HCT116 (cell line): Measurements from ENCODE around the gene GLT8D2. TPM values are rescaled to one million over a fixed set of nuclear protein-coding genes. Genes with fewer than 3 reads are reported as not detected.

Source experiments
- ATAC-seq: fragments of 200-7000 bp; cut with Tn5 transposase; 2 replicates; pipeline ENCODE4 v1.9.1; 2020; ENCODE audit warnings: mild to moderate bottlenecking, moderate library complexity
- BruUV-seq: library from RNA; stranded (reverse); fragments of 400-500 nt; replicated peaks from 2 replicates; lab custom pipeline; 2021; lab: Mats Ljungman, UMichigan
- CTCF ChIA-PET: fragments of 300-600 bp; sonication (Branson Sonifier 250); formaldehyde crosslinking; loops from one replicate; lab custom pipeline; 2021; ENCODE audit warnings: antibody characterized with exemption; lab: Charles Lee
- POLR2A ChIA-PET: fragments of 300-600, 350-600 bp; sonication (Branson Sonifier 250); formaldehyde crosslinking; loops from one replicate; lab custom pipeline; 2021; ENCODE audit warnings: antibody characterized with exemption; lab: Charles Lee
- RAD21 ChIA-PET, 2 experiments: fragments of 300-600 bp; sonication (Branson Sonifier 250); formaldehyde crosslinking; loops; one replicate each; lab custom pipeline; 2023; ENCODE audit warnings: low total read pairs in 2 of 2; ENCODE audit not compliant: uncharacterized antibody in 2 of 2, unreplicated experiment in 2 of 2, low non-redundant PET in 1 of 2; lab: Charles Lee
- DNase-seq: peaks from one replicate; pipeline ENCODE4 v3.0.0-alpha.2; 2010; ENCODE audit warnings: low read depth, low spot score
- H2AFZ ChIP-seq: fragments of 200-600 bp; shearing (Covaris generic), sonication (generic); 2 replicates; pipeline ENCODE4 v1.6.1; 2017; ENCODE audit warnings: low read depth, mixed run types, mixed read lengths, antibody characterized with exemption, low read length; ENCODE audit not compliant: poor library complexity, severe bottlenecking
- H3K27ac ChIP-seq: 2 replicates; pipeline ENCODE4 v1.5.1; 2012; ENCODE audit warnings: low read depth, low read length
- H3K27me3 ChIP-seq: fragments of 200-600 bp; sonication (generic); 2 replicates; pipeline ENCODE4 v1.6.1; 2016; ENCODE audit warnings: mixed run types, low read length, mixed read lengths; ENCODE audit not compliant: insufficient read depth
- H3K36me3 ChIP-seq, 2 experiments: fragments of 200-500 bp in 1 of 2; fragments of 200-600 bp in 1 of 2; sonication (Bioruptor generic) in 1 of 2; sonication (generic) in 1 of 2; 2 replicates each; pipeline versions ENCODE4 v1.5.1 to v1.6.1; 2014 to 2016; ENCODE audit warnings: low read length in 2 of 2, inconsistent platforms in 1 of 2, mixed read lengths in 1 of 2, mixed run types in 1 of 2; ENCODE audit not compliant: insufficient read depth in 2 of 2, control insufficient read depth in 1 of 2
- H3K4me1 ChIP-seq, 2 experiments: fragments of 200-600 bp in 1 of 2; sonication (generic) in 1 of 2; 2 replicates each; pipeline versions ENCODE4 v1.5.1 to v1.6.1; 2012 to 2017; ENCODE audit warnings: low read length in 2 of 2, inconsistent platforms in 1 of 2, mild to moderate bottlenecking in 1 of 2, mixed read lengths in 1 of 2, mixed run types in 1 of 2, moderate library complexity in 1 of 2; ENCODE audit not compliant: insufficient read depth in 2 of 2, control insufficient read depth in 1 of 2
- H3K4me2 ChIP-seq: fragments of 200-600 bp; sonication (generic); 2 replicates; pipeline ENCODE4 v1.6.1; 2017; ENCODE audit warnings: mixed run types, low read length, mixed read lengths
- H3K4me3 ChIP-seq, 2 experiments: fragments of 200-600 bp in 1 of 2; sonication (generic) in 1 of 2; replicated peaks in 1 of 2; 2 replicates each; pipeline ENCODE4 v1.5.1; 2011 to 2016; ENCODE audit warnings: low read length in 2 of 2, control low read depth in 1 of 2, low read depth in 1 of 2, mild to moderate bottlenecking in 1 of 2, mixed read lengths in 1 of 2, mixed run types in 1 of 2
- H3K79me2 ChIP-seq: fragments of 200-600 bp; sonication (generic); 2 replicates; pipeline ENCODE4 v1.6.1; 2017; ENCODE audit warnings: mild to moderate bottlenecking, mixed run types, low read length, moderate library complexity, mixed read lengths; ENCODE audit not compliant: insufficient read depth
- H3K9ac ChIP-seq: fragments of 200-600 bp; sonication (generic); 2 replicates; pipeline ENCODE4 v1.6.1; 2016; ENCODE audit warnings: low read length, mixed read lengths
- H3K9me2 ChIP-seq: fragments of 200-600 bp; sonication (generic), shearing (Covaris generic); 2 replicates; pipeline ENCODE4 v1.6.1; 2017; ENCODE audit warnings: mixed run types, mild to moderate bottlenecking, moderate library complexity; ENCODE audit not compliant: insufficient read depth
- H3K9me3 ChIP-seq, 2 experiments: fragments of 200-500 bp in 1 of 2; fragments of 200-600 bp in 1 of 2; sonication (Bioruptor generic) in 1 of 2; sonication (generic) in 1 of 2; 2 replicates each; pipeline ENCODE4 v1.6.1; 2014 to 2017; ENCODE audit warnings: low read length in 2 of 2, mixed read lengths in 2 of 2, inconsistent platforms in 1 of 2, low read depth in 1 of 2, mild to moderate bottlenecking in 1 of 2, mixed run types in 1 of 2, moderate library complexity in 1 of 2; ENCODE audit not compliant: control insufficient read depth in 1 of 2, insufficient read depth in 1 of 2
- H4K20me1 ChIP-seq: fragments of 200-600 bp; sonication (generic), shearing (Covaris generic); 2 replicates; pipeline ENCODE4 v1.6.1; 2017; ENCODE audit warnings: mixed run types, mild to moderate bottlenecking, moderate library complexity; ENCODE audit not compliant: insufficient read depth
- ATF3 ChIP-seq: IDR thresholded peaks from 2 replicates; pipeline ENCODE4 v1.6.1; 2012
- CEBPB ChIP-seq: IDR thresholded peaks from 2 replicates; pipeline ENCODE4 v1.6.1; 2012; ENCODE audit warnings: low read depth
- CTCF ChIP-seq, 3 experiments: fragments of 200-600 bp in 1 of 3; sonication (generic) in 1 of 3; IDR thresholded peaks in 2 of 3; conservative IDR thresholded peaks in 1 of 3; 2 replicates each; pipeline ENCODE4 v1.5.1; 2012 to 2017; ENCODE audit warnings: low read depth in 2 of 3, low read length in 2 of 3, antibody characterized with exemption in 1 of 3, borderline replicate concordance in 1 of 3, control low read depth in 1 of 3, mild to moderate bottlenecking in 1 of 3, mixed read lengths in 1 of 3, mixed run types in 1 of 3, moderate library complexity in 1 of 3; ENCODE audit not compliant: insufficient read depth in 1 of 3
- EGR1 ChIP-seq: IDR thresholded peaks from 2 replicates; pipeline ENCODE4 v1.6.1; 2012; ENCODE audit warnings: low read depth
- ELF1 ChIP-seq: IDR thresholded peaks from 2 replicates; pipeline ENCODE4 v1.6.1; 2012; ENCODE audit warnings: low read depth, borderline replicate concordance
- EZH2 ChIP-seq: fragments of 200-600 bp; sonication (generic); IDR thresholded peaks from 2 replicates; pipeline ENCODE4 v1.6.1; 2017; ENCODE audit warnings: antibody characterized with exemption, mixed run types
- EZH2phosphoT487 ChIP-seq: fragments of 200-600 bp; IDR thresholded peaks from 2 replicates; pipeline ENCODE4 v1.6.1; 2018; ENCODE audit warnings: antibody characterized with exemption, borderline replicate concordance
- FOSL1 ChIP-seq: IDR thresholded peaks from 2 replicates; pipeline ENCODE4 v1.6.1; 2012; ENCODE audit warnings: low read depth
- MAX ChIP-seq: IDR thresholded peaks from 2 replicates; pipeline ENCODE4 v1.6.1; 2012
- POLR2A ChIP-seq: IDR thresholded peaks from 2 replicates; pipeline ENCODE4 v1.7.0; 2011; ENCODE audit warnings: borderline replicate concordance; ENCODE audit not compliant: insufficient read depth, insufficient read length; ENCODE audit errors: extremely low read depth
- POLR2AphosphoS5 ChIP-seq: IDR thresholded peaks from 2 replicates; pipeline ENCODE4 v1.6.1; 2011; ENCODE audit warnings: mild to moderate bottlenecking, low read depth, low read length, moderate library complexity
- RAD21 ChIP-seq: IDR thresholded peaks from 2 replicates; pipeline ENCODE4 v1.6.1; 2012; ENCODE audit warnings: low read depth, mild to moderate bottlenecking
- SP1 ChIP-seq: IDR thresholded peaks from 2 replicates; pipeline ENCODE4 v1.6.1; 2012; ENCODE audit warnings: low read depth
- SRF ChIP-seq: IDR thresholded peaks from 2 replicates; pipeline ENCODE4 v1.6.1; 2012; ENCODE audit warnings: low read depth
- TCF7L2 ChIP-seq: IDR thresholded peaks from 2 replicates; pipeline ENCODE4 v1.7.0; 2011; ENCODE audit warnings: borderline replicate concordance, inconsistent platforms; ENCODE audit not compliant: insufficient read depth, insufficient read length; ENCODE audit errors: extremely low read depth
- ZBTB33 ChIP-seq: IDR thresholded peaks from 2 replicates; pipeline ENCODE4 v1.6.1; 2011; ENCODE audit warnings: mild to moderate bottlenecking, low read length, moderate library complexity; ENCODE audit not compliant: insufficient replicate concordance; ENCODE audit errors: extremely low read depth
- ZFX ChIP-seq: fragments of 450-650 bp; IDR thresholded peaks from 2 replicates; pipeline ENCODE4 v1.6.1; 2017
- intact Hi-C: fragments of 100-400 bp; cut with micrococcal nuclease; formaldehyde crosslinking; loops from 2 replicates; pipeline ENCODE4 v1.10.0; 2022
- total RNA-seq: library from RNA; stranded (reverse); gene quantifications from one replicate; pipeline ENCODE4 v1.2.1, GENCODE V29; 2021; ENCODE audit not compliant: unreplicated experiment

GLT8D2 gene
- total RNA-seq, 1 experiment from 2014 or later, result 4.8 TPM

GRCh38 chr12:103973909-103974308, 76.1 kb downstream of the GLT8D2 start:
- no peak for DNase-seq
- no TSS peak for BruUV-seq
- Histone ChIP-seq H3K9ac (no peak overlapping the region), H3K79me2 (peaks cover 98% of the 10 kb centered on the region), H3K36me3 (peaks cover 9 to 29% of the 10 kb centered on the region in 2 experiments; a peak in 3 of 4 replicates), H3K4me1 (peaks cover 0 to 7% of the 10 kb centered on the region in 2 experiments; a peak in 1 of 4 replicates), H3K27me3 (no peaks in the 10 kb centered on the region), H3K9me3 (no peaks in the 10 kb centered on the region), H4K20me1 (no peaks in the 10 kb centered on the region), H3K9me2 (no peaks in the 10 kb centered on the region), H3K4me3 (no peak overlapping the region), H3K4me2 (no peak overlapping the region), H2AFZ (no peak overlapping the region), H3K27ac (no peak overlapping the region)
- RAD21 ChIA-PET, result no interaction called here
- CTCF ChIA-PET, result no interaction called here
- no peak for ATAC-seq
- no peak for TF ChIP-seq POLR2AphosphoS5
- TF ChIP-seq EZH2, result no peak
- TF ChIP-seq POLR2A, result no peak
- TF ChIP-seq ZBTB33, result no peak
- no peak for TF ChIP-seq EZH2phosphoT487
- no peak for TF ChIP-seq CEBPB
- TF ChIP-seq CTCF (IDR thresholded peaks at IDR 0.05 in 2 of 3, conservative IDR thresholded peaks at IDR 0.05 in 1 of 3; ENCODE audit: borderline replicate concordance in 1 of 3, insufficient read depth in 1 of 3, low read depth in 2 of 3, low read length in 2 of 3), result no peak
- no peak for TF ChIP-seq EGR1
- TF ChIP-seq FOSL1, result no peak
- no peak for TF ChIP-seq TCF7L2
- no peak for TF ChIP-seq ELF1
- TF ChIP-seq SRF, result no peak
- no peak for TF ChIP-seq MAX
- TF ChIP-seq RAD21, result no peak
- TF ChIP-seq ZFX, result no peak
- no peak for TF ChIP-seq ATF3
- no peak for TF ChIP-seq SP1
- POLR2A ChIA-PET, result interaction anchor here (1.0 to 1.4 kb wide), 2 partner anchors 8 to 18 kb away, joined by 3 to 5 read pairs; partner anchors contain the start of gene TDG
- intact Hi-C loops, result no loop called here
